HEK293 (cell line): ENCODE data around the gene CNPY1.

Experiments
- CTCF ChIA-PET: fragments of 350-600 bp; formaldehyde crosslinking; extraction: SDS; loops from one replicate; lab custom pipeline; 2021; ENCODE audit warnings: antibody characterized with exemption; lab: Yijun Ruan, JAX
- POLR2A ChIA-PET: fragments of 300-600 bp; formaldehyde crosslinking; extraction: SDS; loops from one replicate; lab custom pipeline; 2020; ENCODE audit warnings: antibody characterized with exemption, inconsistent platforms; lab: Yijun Ruan, JAX
- H3K27ac ChIP-seq: fragments of 200-500 bp; sonication (Bioruptor generic); 2 replicates; pipeline ENCODE4 v1.5.1; 2014; ENCODE audit warnings: low read depth, low read length, control low read depth, inconsistent platforms; ENCODE audit errors: extremely low read depth
- H3K36me3 ChIP-seq, 2 experiments: fragments of 200-500 bp in 1 of 2; sonication (Bioruptor generic) in 1 of 2; 1 replicate in 1 of 2; 2 replicates in 1 of 2; pipeline ENCODE4 v1.5.1; 2014 to 2017; ENCODE audit warnings: inconsistent platforms in 2 of 2, low read length in 2 of 2; ENCODE audit not compliant: control insufficient read depth in 2 of 2, insufficient read depth in 1 of 2
- H3K4me1 ChIP-seq: fragments of 200-500 bp; sonication (Bioruptor generic); 2 replicates; pipeline ENCODE4 v1.5.1; 2014; ENCODE audit warnings: mild to moderate bottlenecking, low read length, inconsistent platforms; ENCODE audit not compliant: control insufficient read depth, insufficient read depth
- H3K4me3 ChIP-seq: 2 replicates; pipeline ENCODE4 v1.5.1; 2011; ENCODE audit warnings: low read depth, mild to moderate bottlenecking, control low read depth, low read length, moderate library complexity
- H3K9me3 ChIP-seq: fragments of 200-500 bp; sonication (Bioruptor generic); 2 replicates; pipeline ENCODE4 v1.5.1; 2014; ENCODE audit warnings: low read depth, low read length, inconsistent platforms; ENCODE audit not compliant: control insufficient read depth, insufficient read depth
- GFI1B ChIP-seq: fragments of 450-650 bp; formaldehyde crosslinking; IDR thresholded peaks from 2 replicates; pipeline ENCODE4 v1.5.1; 2016; ENCODE audit warnings: missing biosample characterization, missing genetic modification characterization
- KLF8 ChIP-seq: fragments of 450-650 bp; formaldehyde crosslinking; IDR thresholded peaks from 2 replicates; pipeline ENCODE4 v1.5.1; 2016; ENCODE audit warnings: missing biosample characterization, missing genetic modification characterization
- PRDM10 ChIP-seq: fragments of 450-650 bp; formaldehyde crosslinking; IDR thresholded peaks from 2 replicates; pipeline ENCODE4 v1.5.1; 2016; ENCODE audit warnings: missing biosample characterization, missing genetic modification characterization
- TCF7L2 ChIP-seq: IDR thresholded peaks from 2 replicates; pipeline ENCODE4 v1.6.1; 2011; ENCODE audit warnings: low read depth, mild to moderate bottlenecking, inconsistent platforms, low read length, moderate library complexity, borderline replicate concordance
- ZBTB26 ChIP-seq: fragments of 450-650 bp; formaldehyde crosslinking; optimal IDR thresholded peaks from 2 replicates; pipeline ENCODE3; 2016; ENCODE audit warnings: missing biosample characterization, mild to moderate bottlenecking, missing genetic modification characterization
- ZIC2 ChIP-seq: fragments of 450-650 bp; formaldehyde crosslinking; IDR thresholded peaks from 2 replicates; pipeline ENCODE4 v1.5.1; 2016; ENCODE audit warnings: missing biosample characterization, missing genetic modification characterization
- ZNF148 ChIP-seq: fragments of 450-650 bp; formaldehyde crosslinking; IDR thresholded peaks from 2 replicates; pipeline ENCODE4 v1.5.0; 2017; ENCODE audit warnings: missing biosample characterization, missing genetic modification characterization, borderline replicate concordance
- ZNF157 ChIP-seq: fragments of 450-650 bp; formaldehyde crosslinking; IDR thresholded peaks from 2 replicates; pipeline ENCODE4 v1.5.1; 2016; ENCODE audit warnings: missing biosample characterization, missing genetic modification characterization
- ZNF274 ChIP-seq, 2 experiments: fragments of 200-500 bp in 1 of 2; fragments of 450-650 bp in 1 of 2; sonication (Bioruptor generic) in 1 of 2; formaldehyde crosslinking in 1 of 2; IDR thresholded peaks; 2 replicates each; pipeline versions ENCODE4 v1.5.1 to v1.6.1; 2014 to 2016; ENCODE audit warnings: borderline replicate concordance in 1 of 2, inconsistent platforms in 1 of 2, low read length in 1 of 2, missing biosample characterization in 1 of 2, missing genetic modification characterization in 1 of 2
- ZNF302 ChIP-seq: fragments of 450-650 bp; formaldehyde crosslinking; IDR thresholded peaks from 2 replicates; pipeline ENCODE4 v1.5.1; 2016; ENCODE audit warnings: missing biosample characterization, missing genetic modification characterization, low read depth
- ZNF513 ChIP-seq: fragments of 450-650 bp; IDR thresholded peaks from 2 replicates; pipeline ENCODE4 v1.5.1; 2018; ENCODE audit warnings: missing biosample characterization, missing genetic modification characterization
- ZNF658 ChIP-seq: fragments of 450-650 bp; formaldehyde crosslinking; IDR thresholded peaks from 2 replicates; pipeline ENCODE4; 2016; ENCODE audit warnings: missing biosample characterization, missing genetic modification characterization
- ZNF670 ChIP-seq: fragments of 450-650 bp; formaldehyde crosslinking; IDR thresholded peaks from 2 replicates; pipeline ENCODE4 v1.5.1; 2016; ENCODE audit warnings: missing biosample characterization, missing genetic modification characterization, low read depth
- ZNF843 ChIP-seq: fragments of 450-650 bp; formaldehyde crosslinking; IDR thresholded peaks from 2 replicates; pipeline ENCODE4 v1.5.1; 2016; ENCODE audit warnings: missing biosample characterization, missing genetic modification characterization

Gene CNPY1

GRCh38 chr7:155511702-155511996 is 34.7 kb downstream of the CNPY1 start (continued):
- TF ChIP-seq ZNF274 (IDR thresholded peaks at IDR 0.05; ENCODE audit: low read length), result no peak
- TF ChIP-seq ZNF274 (tag by site-specific recombination; IDR thresholded peaks at IDR 0.05; ENCODE audit: borderline replicate concordance), result no peak
- no peak for TF ChIP-seq ZNF148 (tag by site-specific recombination)
- no peak for TF ChIP-seq ZBTB26 (tag by site-specific recombination)
- no peak for TF ChIP-seq KLF8
- TF ChIP-seq ZIC2 (tag by site-specific recombination), result no peak
- no peak for TF ChIP-seq ZNF513
- no peak for TF ChIP-seq ZNF658 (tag by site-specific recombination)
- no peak for TF ChIP-seq PRDM10 (tag by site-specific recombination)

- TF ChIP-seq ZNF843 (tag by site-specific recombination) (no peak), ZNF670 (tag by site-specific recombination) (no peak), ZNF157 (tag by site-specific recombination) (no peak), GFI1B (tag by site-specific recombination) (no peak), TCF7L2 (no peak), ZNF302 (tag by site-specific recombination) (no peak)
- TF ChIP-seq, all 188 proteins: peak for 0
- no peaks in the 10 kb centered on the region for H3K9me3 ChIP-seq
- H3K27ac ChIP-seq, result no peak overlapping the region
- ChIA-PET CTCF (interaction anchor here (0.8 to 1.1 kb wide), 3 partner anchors 11 to 22 kb away, joined by 3 read pairs; no protein-coding TSS in a partner anchor), POLR2A (interaction anchor here (0.5 kb wide), 1 partner anchor 38 kb away, joined by 5 read pairs; no protein-coding TSS in a partner anchor)
- H3K36me3 ChIP-seq, result no peaks in the 10 kb centered on the region
- 0 out of 2 replicates have a peak, but pooled peaks cover 2% of the 10 kb centered on the region for H3K4me1 ChIP-seq
- H3K4me3 ChIP-seq, result no peak overlapping the region
These were observed 35.2 kb downstream of the CNPY1 start for GRCh38 chr7:155510975-155511701.
